Nephron progenitor cell (in vitro differentiated cells): ENCODE data around the gene ZDHHC13.
A peak's percentile ranks its signal among the peaks of the same experiment; 100 is the strongest.

Source experiments
- DNase-seq: peaks from one replicate; pipeline ENCODE4 v3.0.0; 2021
- H3K27ac Mint-ChIP-seq: 2 replicates; pipeline ENCODE4 v1.8.0; 2021; ENCODE audit warnings: mild to moderate bottlenecking, moderate library complexity, mixed read lengths
- H3K27me3 Mint-ChIP-seq: 2 replicates; pipeline ENCODE4 v1.8.0; 2021; ENCODE audit warnings: mild to moderate bottlenecking, low read depth, mixed read lengths; ENCODE audit not compliant: poor library complexity
- H3K36me3 Mint-ChIP-seq: 2 replicates; pipeline ENCODE4 v1.8.0; 2021; ENCODE audit warnings: low read depth, mixed read lengths
- H3K4me1 Mint-ChIP-seq: 2 replicates; pipeline ENCODE4 v1.8.0; 2021; ENCODE audit warnings: mixed read lengths
- H3K4me3 Mint-ChIP-seq: 2 replicates; pipeline ENCODE4 v1.8.0; 2021; ENCODE audit warnings: mild to moderate bottlenecking, moderate library complexity, mixed read lengths
- H3K9me3 Mint-ChIP-seq: 2 replicates; pipeline ENCODE4 v1.8.0; 2021; ENCODE audit warnings: mild to moderate bottlenecking, moderate library complexity, mixed read lengths
- CTCF ChIP-seq: fragments of 200-600 bp; sonication (generic); IDR thresholded peaks from 2 replicates; pipeline ENCODE4 v1.5.0; 2021; ENCODE audit warnings: antibody characterized with exemption

ZDHHC13 gene

GRCh38 chr11:19116971-19117759, at the start of gene ZDHHC13:
TSS of gene ZDHHC13 (plus strand) at chr11:19117168. CDS start at chr11:19117250, 82 bp downstream.
- Mint-ChIP-seq H3K4me3 (peak within 1 kb of the TSS; percentile 90), H3K27ac (no peak within 1 kb of the TSS), H3K4me1 (peaks cover 26% of the 10 kb centered on the region), H3K9me3 (no peaks in the 10 kb centered on the region), H3K36me3 (peaks cover 10% of the 10 kb centered on the region), H3K27me3 (peaks cover 13% of the 10 kb centered on the region)
- DNase-seq, result peak; percentile 97
- peak; percentile 19 for TF ChIP-seq CTCF

GRCh38 chr11:19071255-19071654, 45.7 kb upstream of the ZDHHC13 start:
- H3K4me3 Mint-ChIP-seq, result no peak overlapping the region
- H3K9me3 Mint-ChIP-seq, result peaks cover 31% of the 10 kb centered on the region
- H3K36me3 Mint-ChIP-seq, result no peaks in the 10 kb centered on the region
- peaks cover 18% of the 10 kb centered on the region for H3K27me3 Mint-ChIP-seq
- H3K27ac Mint-ChIP-seq, result no peak overlapping the region
- DNase-seq, result peak; percentile 80
- H3K4me1 Mint-ChIP-seq, result no peaks in the 10 kb centered on the region
- TF ChIP-seq CTCF, result peak; percentile 95

- no peak overlapping the region for H3K4me3 Mint-ChIP-seq
- no peaks in the 10 kb centered on the region for H3K36me3 Mint-ChIP-seq
- no peak for TF ChIP-seq CTCF
- peaks cover 5% of the 10 kb centered on the region for H3K4me1 Mint-ChIP-seq
- H3K27ac Mint-ChIP-seq, result no peak overlapping the region
- peaks cover 20% of the 10 kb centered on the region for H3K9me3 Mint-ChIP-seq
- H3K27me3 Mint-ChIP-seq, result peaks cover 24% of the 10 kb centered on the region
- DNase-seq, result no peak
Observed at GRCh38 chr11:19072464-19072863, 44.5 kb upstream of the ZDHHC13 start.

GRCh38 chr11:19073454-19074415, 43.2 kb upstream of the ZDHHC13 start:
- Mint-ChIP-seq H3K27ac (peak overlapping the region; percentile 12), H3K4me3 (no peak overlapping the region), H3K4me1 (peaks cover 17% of the 10 kb centered on the region), H3K27me3 (peaks cover 24% of the 10 kb centered on the region), H3K9me3 (peaks cover 13% of the 10 kb centered on the region), H3K36me3 (no peaks in the 10 kb centered on the region)
- no peak for DNase-seq
- TF ChIP-seq CTCF, result no peak

- Mint-ChIP-seq H3K36me3 (no peaks in the 10 kb centered on the region), H3K9me3 (no peaks in the 10 kb centered on the region)
- TF ChIP-seq CTCF, result no peak
Observed at GRCh38 chr11:19075636-19076035, 41.3 kb upstream of the ZDHHC13 start.

More at GRCh38 chr11:19075636-19076035, 41.3 kb upstream of the ZDHHC13 start:
- no peak for DNase-seq
- Mint-ChIP-seq H3K27me3 (peaks cover 16% of the 10 kb centered on the region), H3K4me1 (peaks cover 35% of the 10 kb centered on the region), H3K4me3 (no peak overlapping the region), H3K27ac (no peak overlapping the region)
